GM19455 (cell line): Measurements from ENCODE around the gene RND2.
"Not testable (repeated sequence)": the region's sequence is repeated elsewhere in the genome, so short reads cannot be mapped to it uniquely, and the experiment has no call there.

Experiments
- ATAC-seq: cut with Tn5 transposase; IDR thresholded peaks from one replicate; pipeline ENCODE4 v1.9.1; 2021; ENCODE audit not compliant: unreplicated experiment

Gene RND2

GRCh38 chr17:43026595-43026994 is 1.6 kb downstream of the RND2 start:
- ATAC-seq, result no peak

GRCh38 chr17:43027091-43028032 is 2.3 kb downstream of the RND2 start:
- ATAC-seq, result no peak

- ATAC-seq, result no peak
These were observed 3.3 kb downstream of the RND2 start for GRCh38 chr17:43028221-43028861.

- no peak for ATAC-seq
These were observed 5.2 kb downstream of the RND2 start for GRCh38 chr17:43030137-43030767.

- no peak for ATAC-seq
These were observed 6.6 kb downstream of the RND2 start for GRCh38 chr17:43031666-43032065.

GRCh38 chr17:43033948-43034881 is 9.2 kb downstream of the RND2 start:
- no peak for ATAC-seq

- no peak for ATAC-seq
These were observed 9.9 kb downstream of the RND2 start for GRCh38 chr17:43034894-43035293.

GRCh38 chr17:43039646-43040045 is 14.6 kb downstream of the RND2 start:
- no peak for ATAC-seq

- ATAC-seq, result no peak
These were observed 15.6 kb downstream of the RND2 start for GRCh38 chr17:43040655-43041054.

- ATAC-seq, result no peak
These were observed 17.1 kb downstream of the RND2 start for GRCh38 chr17:43042025-43042628.

- no peak for ATAC-seq
These were observed 18.3 kb downstream of the RND2 start for GRCh38 chr17:43043307-43043706.

- ATAC-seq, result no peak
These were observed 19.0 kb downstream of the RND2 start for GRCh38 chr17:43044024-43044423.

- no peak for ATAC-seq
These were observed 26.9 kb downstream of the RND2 start for GRCh38 chr17:43051969-43052368.

GRCh38 chr17:43053008-43053407 is 28.0 kb downstream of the RND2 start:
- not testable (repeated sequence) for ATAC-seq

- ATAC-seq, result no peak
These were observed 31.0 kb downstream of the RND2 start for GRCh38 chr17:43056051-43056450.

- no peak for ATAC-seq
These were observed 38.1 kb downstream of the RND2 start for GRCh38 chr17:43062984-43063638.

- ATAC-seq, result no peak
These were observed 43.7 kb downstream of the RND2 start for GRCh38 chr17:43068570-43069367.

GRCh38 chr17:43069368-43069898 is 44.4 kb downstream of the RND2 start:
- ATAC-seq, result no peak

- no peak for ATAC-seq
These were observed 45.2 kb downstream of the RND2 start for GRCh38 chr17:43070257-43070656.
